Neuronal stem cell (in vitro differentiated cells): ENCODE measurements around the gene GLI3.
A peak's percentile ranks its signal among the peaks of the same experiment; 100 is the strongest.

Experiments
- DNase-seq: peaks from one replicate; pipeline ENCODE4 v3.0.0-alpha.2; 2013; ENCODE audit warnings: low spot score
- H2AFZ ChIP-seq: one replicate; pipeline ENCODE4 v1.6.1; 2013; ENCODE audit warnings: mild to moderate bottlenecking, low read length, inconsistent platforms
- H2AK5ac ChIP-seq: 2 replicates; pipeline ENCODE4 v1.6.1; 2013; ENCODE audit warnings: low read depth, mild to moderate bottlenecking, inconsistent platforms, low read length, moderate library complexity, mixed read lengths
- H2BK120ac ChIP-seq: 2 replicates; pipeline ENCODE4 v1.6.1; 2013; ENCODE audit warnings: low read depth, mild to moderate bottlenecking, inconsistent platforms, low read length, moderate library complexity, mixed read lengths
- H2BK12ac ChIP-seq: one replicate; pipeline ENCODE4 v1.6.1; 2013; ENCODE audit warnings: low read length, inconsistent platforms
- H2BK15ac ChIP-seq: 2 replicates; pipeline ENCODE4 v1.6.1; 2013; ENCODE audit warnings: mild to moderate bottlenecking, low read length, inconsistent platforms, mixed read lengths
- H2BK5ac ChIP-seq: one replicate; pipeline ENCODE4 v1.6.1; 2013; ENCODE audit warnings: inconsistent platforms, mild to moderate bottlenecking, low read length, moderate library complexity
- H3K14ac ChIP-seq: one replicate; pipeline ENCODE4 v1.6.1; 2013; ENCODE audit warnings: low read length, inconsistent platforms
- H3K18ac ChIP-seq: 2 replicates; pipeline ENCODE4 v1.6.1; 2013; ENCODE audit warnings: low read length, inconsistent platforms
- H3K23ac ChIP-seq: 2 replicates; pipeline ENCODE4 v1.6.1; 2013; ENCODE audit warnings: low read depth, mild to moderate bottlenecking, mixed read lengths, low read length, inconsistent platforms; ENCODE audit not compliant: poor library complexity
- H3K27ac ChIP-seq: replicated peaks from 3 replicates; pipeline ENCODE4 v1.5.1; 2013; ENCODE audit warnings: low read length, inconsistent platforms
- H3K27me3 ChIP-seq, 3 experiments: 2 replicates each; pipeline ENCODE4 v1.6.1; 2013; ENCODE audit warnings: low read length in 3 of 3, mild to moderate bottlenecking in 2 of 3, inconsistent platforms in 1 of 3, low read depth in 1 of 3, mixed read lengths in 1 of 3, moderate library complexity in 1 of 3; ENCODE audit not compliant: control insufficient read depth in 3 of 3, insufficient read depth in 3 of 3
- H3K36me3 ChIP-seq, 2 donors: replicated peaks in 1 of 2; 2 replicates each; pipeline ENCODE4 v1.6.1; 2013; ENCODE audit warnings: low read length in 2 of 2; ENCODE audit not compliant: control insufficient read depth in 2 of 2, insufficient read depth in 2 of 2
- H3K4ac ChIP-seq: 2 replicates; pipeline ENCODE4 v1.6.1; 2013; ENCODE audit warnings: inconsistent platforms, mild to moderate bottlenecking, low read length, moderate library complexity
- H3K4me1 ChIP-seq, 2 donors: 1 replicate in 1 of 2; 2 replicates in 1 of 2; pipeline ENCODE4 v1.6.1; 2013; ENCODE audit warnings: low read length in 2 of 2, low read depth in 1 of 2; ENCODE audit not compliant: control insufficient read depth in 2 of 2, insufficient read depth in 1 of 2
- H3K4me2 ChIP-seq: one replicate; pipeline ENCODE4 v1.6.1; 2013; ENCODE audit warnings: mild to moderate bottlenecking, low read length, inconsistent platforms; ENCODE audit not compliant: insufficient read depth, poor library complexity, severe bottlenecking
- H3K4me3 ChIP-seq, 2 donors: 2 replicates each; pipeline ENCODE4 v1.5.1; 2013; ENCODE audit warnings: low read length in 2 of 2, mild to moderate bottlenecking in 2 of 2, inconsistent platforms in 1 of 2, moderate library complexity in 1 of 2
- H3K79me1 ChIP-seq: one replicate; pipeline ENCODE4 v1.6.1; 2013; ENCODE audit warnings: low read depth, mild to moderate bottlenecking, inconsistent platforms, low read length, moderate library complexity
- H3K9ac ChIP-seq: one replicate; pipeline ENCODE4 v1.6.1; 2013; ENCODE audit warnings: mild to moderate bottlenecking, low read depth, low read length, inconsistent platforms; ENCODE audit not compliant: poor library complexity
- H3K9me3 ChIP-seq, 2 donors: replicated peaks in 1 of 2; 2 replicates each; pipeline versions ENCODE3 to v1.6.1; 2013; ENCODE audit warnings: low read length in 2 of 2, mild to moderate bottlenecking in 2 of 2, inconsistent platforms in 1 of 2, low read depth in 1 of 2, mixed read lengths in 1 of 2, moderate library complexity in 1 of 2; ENCODE audit not compliant: control insufficient read depth in 2 of 2, insufficient read depth in 1 of 2
- H4K8ac ChIP-seq: one replicate; pipeline ENCODE4 v1.6.1; 2013; ENCODE audit warnings: low read depth, mild to moderate bottlenecking, inconsistent platforms, low read length, moderate library complexity
- H4K91ac ChIP-seq: one replicate; pipeline ENCODE4 v1.6.1; 2013; ENCODE audit warnings: low read length, low read depth, mild to moderate bottlenecking, inconsistent platforms; ENCODE audit not compliant: poor library complexity
- WGBS, 2 donors: extraction: QIAGEN DNeasy Blood & Tissue Kit; methylation state at CpG; one replicate each; pipeline ENCODE4 v1.1.7; 2013; ENCODE audit warnings: missing lambda C conversion rate in 2 of 2, mixed read lengths in 1 of 2; ENCODE audit not compliant: insufficient read length in 2 of 2, insufficient replicate concordance in 1 of 2; ENCODE audit errors: extremely low coverage in 2 of 2; 5-methylcytosine and 5-hydroxymethylcytosine counted together

The GLI3 gene

GRCh38 chr7:42185726-42186125, 51.3 kb downstream of the GLI3 start:
- H3K18ac ChIP-seq = peak overlapping the region; percentile 40
- no peak overlapping the region for H3K23ac ChIP-seq
- no peak for DNase-seq
- no peak overlapping the region for H2BK12ac ChIP-seq
- peaks cover 0 to 3% of the 10 kb centered on the region in 2 donors for H3K9me3 ChIP-seq
- H3K27ac ChIP-seq = no peak overlapping the region
- no peak overlapping the region for H3K14ac ChIP-seq
- no peaks in the 10 kb centered on the region for H3K27me3 ChIP-seq
- H4K8ac ChIP-seq = no peak overlapping the region
- H3K4me1 ChIP-seq = peaks cover 0 to 5% of the 10 kb centered on the region in 2 donors
- H3K36me3 ChIP-seq = peaks cover 2 to 79% of the 10 kb centered on the region in 2 donors
- no peak overlapping the region for H3K9ac ChIP-seq
- H2AK5ac ChIP-seq = no peak overlapping the region
- H3K4me2 ChIP-seq = no peak overlapping the region
- no peak overlapping the region for H2AFZ ChIP-seq
- H4K91ac ChIP-seq = no peak overlapping the region
- no peak overlapping the region for H3K4me3 ChIP-seq
- no peak overlapping the region for H2BK15ac ChIP-seq
- no peak overlapping the region for H2BK120ac ChIP-seq
- H2BK5ac ChIP-seq = no peak overlapping the region
- H3K4ac ChIP-seq = no peak overlapping the region
- no CpG with 5 or more reads among the region's 4 CpGs for WGBS, 2 donors
- peaks cover 10% of the 10 kb centered on the region for H3K79me1 ChIP-seq

DNA sequence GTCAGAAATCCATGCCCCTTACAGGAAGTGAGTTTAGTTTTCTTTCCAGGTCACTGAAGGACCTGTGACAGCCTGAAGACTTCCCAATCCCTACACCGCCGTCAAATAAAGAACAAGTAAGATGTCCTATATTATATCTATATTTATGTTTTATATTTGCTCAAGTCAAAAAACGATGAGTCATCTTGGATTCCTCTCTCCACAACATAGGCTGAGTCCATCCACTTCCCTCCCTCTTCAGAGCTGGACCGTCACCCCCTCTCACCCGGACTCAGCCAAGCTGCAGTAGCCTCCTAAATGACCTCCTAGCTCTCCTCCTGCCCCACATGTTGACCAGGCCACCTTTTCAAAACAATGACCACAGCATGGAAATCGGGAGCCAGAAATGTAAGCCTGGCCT, 53.5 kb downstream of the GLI3 start:
- Histone ChIP-seq H2BK5ac (no peak overlapping the region), H3K36me3 (peaks cover 8 to 85% of the 10 kb centered on the region in 2 donors), H3K23ac (no peak overlapping the region), H2BK12ac (no peak overlapping the region), H4K91ac (no peak overlapping the region), H2BK15ac (no peak overlapping the region), H3K9me3 (peaks cover 0 to 11% of the 10 kb centered on the region in 2 donors), H3K14ac (no peak overlapping the region), H3K4me1 (peaks cover 0 to 5% of the 10 kb centered on the region in 2 donors), H3K4ac (no peak overlapping the region), H3K9ac (no peak overlapping the region), H3K27ac (no peak overlapping the region), H3K18ac (peak overlapping the region; percentile 30), H3K4me2 (no peak overlapping the region), H3K27me3 (no peaks in the 10 kb centered on the region), H2AK5ac (no peak overlapping the region), H2BK120ac (no peak overlapping the region), H2AFZ (no peak overlapping the region), H3K4me3 (no peak overlapping the region), H3K79me1 (peaks cover 14% of the 10 kb centered on the region), H4K8ac (no peak overlapping the region)
- DNase-seq = no peak
- no CpG with 5 or more reads among the region's 6 CpGs for WGBS, 2 donors

- Histone ChIP-seq H2BK12ac (no peak overlapping the region), H3K9ac (no peak overlapping the region), H2BK120ac (no peak overlapping the region), H3K4ac (no peak overlapping the region), H3K4me3 (no peak overlapping the region), H3K14ac (no peak overlapping the region), H3K79me1 (peaks cover 20% of the 10 kb centered on the region), H2AFZ (no peak overlapping the region), H4K8ac (no peak overlapping the region), H3K36me3 (peaks cover 9 to 89% of the 10 kb centered on the region in 2 donors), H3K27me3 (no peaks in the 10 kb centered on the region), H4K91ac (no peak overlapping the region), H3K4me2 (no peak overlapping the region), H3K18ac (no peak overlapping the region), H3K4me1 (peaks cover 0 to 10% of the 10 kb centered on the region in 2 donors), H3K9me3 (peaks cover 0 to 11% of the 10 kb centered on the region in 2 donors), H2BK15ac (no peak overlapping the region), H2AK5ac (no peak overlapping the region), H3K27ac (no peak overlapping the region), H2BK5ac (no peak overlapping the region), H3K23ac (no peak overlapping the region)
- WGBS, 2 donors = no CpG with 5 or more reads among the region's 4 CpGs
- no peak for DNase-seq
Observed at GRCh38 chr7:42181566-42181965, 55.4 kb downstream of the GLI3 start.

GRCh38 chr7:42180806-42181205, 56.2 kb downstream of the GLI3 start:
- peaks cover 20% of the 10 kb centered on the region for H3K79me1 ChIP-seq
- H3K18ac ChIP-seq = no peak overlapping the region
- no peak overlapping the region for H3K9ac ChIP-seq
- WGBS, 2 donors = no CpG with 5 or more reads among the region's 2 CpGs
- H3K4me2 ChIP-seq = no peak overlapping the region
- no peak overlapping the region for H4K8ac ChIP-seq
- H3K14ac ChIP-seq = no peak overlapping the region
- H3K4me1 ChIP-seq = peaks cover 0 to 9% of the 10 kb centered on the region in 2 donors
- DNase-seq = no peak
- H3K9me3 ChIP-seq = peaks cover 0 to 11% of the 10 kb centered on the region in 2 donors
- no peak overlapping the region for H3K4ac ChIP-seq
- H3K23ac ChIP-seq = no peak overlapping the region
- H2AFZ ChIP-seq = no peak overlapping the region
- H2BK5ac ChIP-seq = no peak overlapping the region
- no peak overlapping the region for H4K91ac ChIP-seq
- no peak overlapping the region for H2AK5ac ChIP-seq
- no peak overlapping the region for H3K27ac ChIP-seq
- no peaks in the 10 kb centered on the region for H3K27me3 ChIP-seq
- H2BK120ac ChIP-seq = no peak overlapping the region
- no peak overlapping the region for H3K4me3 ChIP-seq
- H2BK15ac ChIP-seq = no peak overlapping the region
- peaks cover 9 to 89% of the 10 kb centered on the region in 2 donors for H3K36me3 ChIP-seq
- no peak overlapping the region for H2BK12ac ChIP-seq
